GM12878 (cell line): ENCODE data around the gene ZNF428. TPM values are rescaled to one million over a fixed set of nuclear protein-coding genes. Genes with fewer than 3 reads are reported as not detected.

ENCODE experiments used
- ATAC-seq: fragments of 200-7000 bp; cut with Tn5 transposase; 3 replicates; pipeline ENCODE4 v1.9.1; 2020; ENCODE audit warnings: mild to moderate bottlenecking, moderate library complexity
- BruUV-seq: library from RNA; stranded (reverse); fragments of 400-500 nt; replicated peaks from 2 replicates; lab custom pipeline; 2021; lab: Mats Ljungman, UMichigan
- CTCF ChIA-PET: fragments of 300-600 bp; sonication (Branson Sonifier 250); formaldehyde crosslinking; extraction: SDS; loops from one replicate; lab custom pipeline; 2021; ENCODE audit warnings: inconsistent platforms; lab: Yijun Ruan, JAX
- POLR2A ChIA-PET: fragments of 350-600 bp; formaldehyde crosslinking; extraction: SDS; loops from one replicate; lab custom pipeline; 2021; ENCODE audit warnings: inconsistent platforms; lab: Charles Lee
- RAD21 ChIA-PET: fragments of 300-600 bp; sonication (Branson Sonifier 250); formaldehyde crosslinking; loops from one replicate; lab custom pipeline; 2023; ENCODE audit warnings: antibody characterized with exemption; ENCODE audit not compliant: unreplicated experiment; lab: Charles Lee
- SMC1A ChIA-PET: fragments of 300-600 bp; sonication (Branson Sonifier 250); formaldehyde crosslinking; loops from one replicate; lab custom pipeline; 2023; ENCODE audit not compliant: unreplicated experiment, uncharacterized antibody; lab: Charles Lee
- DNase-seq: peaks from one replicate; pipeline ENCODE4 v3.0.0-alpha.2; 2011; ENCODE audit warnings: low read depth, low spot score
- FAIRE-seq: peaks from 3 replicates; lab custom pipeline; 2011; peaks lifted over from hg19 to GRCh38; lab: Jason Lieb, UNC
- H2AFZ ChIP-seq: 2 replicates; pipeline ENCODE4 v1.6.0; 2011; ENCODE audit warnings: low read depth, low read length, control low read depth; ENCODE audit not compliant: control insufficient read depth
- H3K27ac ChIP-seq: 2 replicates; pipeline ENCODE4 v1.5.1; 2011; ENCODE audit warnings: control low read depth; ENCODE audit not compliant: control insufficient read depth, insufficient read depth
- H3K27me3 ChIP-seq, 2 experiments: replicated peaks in 1 of 2; 2 replicates each; pipeline versions ENCODE4 v1.6.0 to v1.6.1; 2011; ENCODE audit warnings: low read length in 1 of 2; ENCODE audit not compliant: control insufficient read depth in 2 of 2, insufficient read depth in 2 of 2
- H3K36me3 ChIP-seq, 2 experiments: 2 replicates each; pipeline ENCODE4 v1.5.1; 2011; ENCODE audit warnings: low read length in 1 of 2; ENCODE audit not compliant: control insufficient read depth in 2 of 2, insufficient read depth in 2 of 2
- H3K4me1 ChIP-seq: 2 replicates; pipeline ENCODE4 v1.6.1; 2011; ENCODE audit warnings: mild to moderate bottlenecking, low read length, moderate library complexity, mixed read lengths; ENCODE audit not compliant: control insufficient read depth, insufficient read depth
- H3K4me2 ChIP-seq: 2 replicates; pipeline ENCODE4 v1.6.0; 2011; ENCODE audit warnings: control low read depth; ENCODE audit not compliant: control insufficient read depth, insufficient read depth
- H3K4me3 ChIP-seq: fragments of 200-600 bp; sonication (generic); 2 replicates; pipeline ENCODE4 v1.5.1; 2016
- H3K79me2 ChIP-seq: 2 replicates; pipeline ENCODE4 v1.6.0; 2011; ENCODE audit warnings: low read length; ENCODE audit not compliant: control insufficient read depth, insufficient read depth
- H3K9ac ChIP-seq: 2 replicates; pipeline ENCODE4 v1.8.0; 2011; ENCODE audit warnings: low read length, control low read depth, mixed read lengths; ENCODE audit not compliant: control insufficient read depth, insufficient read depth
- H3K9me3 ChIP-seq: replicated peaks from 3 replicates; pipeline ENCODE4 v1.5.1; 2011; ENCODE audit warnings: mild to moderate bottlenecking, low read length; ENCODE audit not compliant: control insufficient read depth, insufficient read depth
- H4K20me1 ChIP-seq: 2 replicates; pipeline ENCODE4 v1.6.0; 2011; ENCODE audit not compliant: control insufficient read depth, insufficient read depth
- ASH2L ChIP-seq: fragments of 300-600, 200-600 bp; sonication (generic); IDR thresholded peaks from 2 replicates; pipeline ENCODE4 v1.6.1; 2017; ENCODE audit warnings: low read depth, mild to moderate bottlenecking, borderline replicate concordance
- BMI1 ChIP-seq: fragments of 450-650 bp; IDR thresholded peaks from 2 replicates; pipeline ENCODE4 v1.6.1; 2016; ENCODE audit warnings: mild to moderate bottlenecking, moderate library complexity, borderline replicate concordance
- GATAD2B ChIP-seq: fragments of 450-650 bp; conservative IDR thresholded peaks from 2 replicates; pipeline ENCODE4 v1.6.1; 2017; ENCODE audit warnings: low read depth, mild to moderate bottlenecking, moderate library complexity
- MTA2 ChIP-seq: fragments of 450-650 bp; IDR thresholded peaks from 2 replicates; pipeline ENCODE4 v1.6.1; 2016; ENCODE audit warnings: low read depth, mild to moderate bottlenecking, moderate library complexity
- MYB ChIP-seq: fragments of 150-350 bp; IDR thresholded peaks from 2 replicates; pipeline ENCODE4 v1.6.1; 2014; ENCODE audit warnings: mild to moderate bottlenecking, low read depth, low read length, borderline replicate concordance
- PAX5 ChIP-seq: IDR thresholded peaks from 2 replicates; pipeline ENCODE4 v1.6.1; 2011; ENCODE audit warnings: low read depth, low read length, borderline replicate concordance
- SP1 ChIP-seq: IDR thresholded peaks from one replicate; pipeline ENCODE4 v1.6.1; 2011; ENCODE audit warnings: low read depth, low read length
- WRNIP1 ChIP-seq: IDR thresholded peaks from 2 replicates; pipeline ENCODE4 v1.6.1; 2011; ENCODE audit warnings: low read depth, low read length, improper control_type of control experiment, borderline replicate concordance
- YBX1 ChIP-seq: fragments of 450-650 bp; IDR thresholded peaks from 2 replicates; pipeline ENCODE4 v1.6.1; 2016; ENCODE audit warnings: antibody characterized with exemption
- WGBS: methylation state at CpG from one replicate; pipeline ENCODE4 v1.1.6; 2016; ENCODE audit warnings: low lambda C conversion rate; ENCODE audit not compliant: insufficient replicate concordance, insufficient coverage; ENCODE audit errors: missing lambda C conversion rate; 5-methylcytosine and 5-hydroxymethylcytosine counted together
- in situ Hi-C: fragments of 300-500 bp; cut with MboI; formaldehyde crosslinking; loops from 9 replicates; pipeline ENCODE4 v1.14.3; 2018; ENCODE audit warnings: mixed read lengths
- intact Hi-C: fragments of 100-400 bp; cut with micrococcal nuclease; formaldehyde crosslinking; loops from one replicate; pipeline ENCODE4 v1.14.2; 2022; ENCODE audit not compliant: unreplicated experiment
- polyA plus RNA-seq, 11 experiments: library from polyadenylated mRNA; depleted of rRNA in 4 of 11; unstranded in 6 of 11; stranded (reverse) in 5 of 11; fragments of >200 nt; fragmentation: Nextera tagmentation in 4 of 11; fragmentation: Illumina TruSeq in 1 of 11; extraction: Ambion mirVana in 4 of 11; extraction: Trizol in 1 of 11; gene quantifications; 1 replicate in 1 of 11; 2 replicates in 10 of 11; pipeline versions ENCODE4 v1.2.1 to v1.2.3, GENCODE V29; 2011 to 2016; ENCODE audit warnings: inconsistent platforms in 2 of 11, missing spikeins in 2 of 11, low read depth in 1 of 11
- total RNA-seq, 4 experiments: library from RNA; depleted of rRNA in 3 of 4; stranded (reverse); fragments of >200 nt in 3 of 4; fragmentation: Illumina TruSeq in 1 of 4; extraction: Trizol in 1 of 4; gene quantifications; 2 replicates each; pipeline versions ENCODE4 v1.2.1 to v1.2.3, GENCODE V29; 2013 to 2021
- TF ChIP-seq, protein P1 (sequence below): IDR thresholded peaks from 2 replicates; pipeline ENCODE4 v1.6.1; 2012; ENCODE audit warnings: low read depth, low read length, improper control_type of control experiment

Gene ZNF428
- total and polyA plus RNA-seq, 10 of the 15 experiments (the other 5 are each of a cell fraction or from before 2014, with no cell fraction given) = 0.27 to 57.8 (median 20.4) TPM

DNA sequence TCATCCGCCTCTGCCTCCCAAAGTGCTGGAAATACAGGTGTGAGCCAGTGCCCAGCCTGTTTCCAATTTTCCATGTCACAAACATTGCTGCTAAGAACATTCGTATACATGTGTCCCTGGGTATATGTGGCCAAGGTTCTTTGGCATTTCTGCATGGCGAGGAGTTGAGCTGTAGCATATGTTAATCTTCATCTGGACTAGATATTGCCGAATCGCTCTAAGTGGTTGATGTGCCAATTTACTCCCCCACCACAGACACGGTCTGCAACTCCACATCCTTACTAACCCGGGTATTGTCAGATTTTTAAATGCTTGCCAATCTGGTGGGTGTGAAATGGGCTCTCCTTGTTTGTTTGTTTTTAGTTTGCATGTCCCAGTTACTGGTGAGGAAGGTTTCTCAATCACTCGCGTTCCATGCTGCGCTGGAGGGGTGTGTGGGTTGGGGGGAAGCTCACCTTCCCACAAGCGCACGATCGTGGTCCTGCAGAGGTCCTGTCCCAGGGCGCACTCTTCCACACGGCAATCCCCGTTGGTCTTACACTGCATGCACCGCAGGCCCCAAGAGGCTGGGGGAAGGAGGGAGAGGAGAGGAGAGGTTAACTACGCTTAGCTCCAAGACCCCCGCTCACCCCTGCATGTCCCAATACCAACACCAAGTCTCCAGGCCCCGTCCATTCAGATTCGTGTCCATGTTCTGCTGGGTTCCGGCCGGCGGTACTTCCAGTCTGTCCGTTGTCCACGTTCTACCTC is 47.9 kb upstream of the ZNF428 start:
- no peak overlapping the region for H3K27ac ChIP-seq
- intact Hi-C loops = loop anchor here (5.0 kb wide), 1 partner anchor 80 kb away; no protein-coding TSS in a partner anchor
- SMC1A ChIA-PET = interaction anchor here (1.7 to 3.3 kb wide), 2 partner anchors 78 to 111 kb away, joined by 17 to 43 read pairs; partner anchors contain the start of gene KCNN4
- H3K36me3 ChIP-seq = no peaks in the 10 kb centered on the region
- no peak overlapping the region for H2AFZ ChIP-seq
- no peaks in the 10 kb centered on the region for H3K27me3 ChIP-seq
- no peaks in the 10 kb centered on the region for H4K20me1 ChIP-seq
- no peak for DNase-seq
- H3K79me2 ChIP-seq = no peaks in the 10 kb centered on the region
- POLR2A ChIA-PET = interaction anchor here (1.4 kb wide), 1 partner anchor 98 kb away, joined by 8 read pairs; no protein-coding TSS in a partner anchor
- TF ChIP-seq SP1 (no peak), YBX1 (no peak), WRNIP1 (no peak), BMI1 (no peak), GATAD2B (no peak), MTA2 (no peak), MYB (no peak), ASH2L (no peak), PAX5 (no peak)
- TF ChIP-seq, protein P1, sequence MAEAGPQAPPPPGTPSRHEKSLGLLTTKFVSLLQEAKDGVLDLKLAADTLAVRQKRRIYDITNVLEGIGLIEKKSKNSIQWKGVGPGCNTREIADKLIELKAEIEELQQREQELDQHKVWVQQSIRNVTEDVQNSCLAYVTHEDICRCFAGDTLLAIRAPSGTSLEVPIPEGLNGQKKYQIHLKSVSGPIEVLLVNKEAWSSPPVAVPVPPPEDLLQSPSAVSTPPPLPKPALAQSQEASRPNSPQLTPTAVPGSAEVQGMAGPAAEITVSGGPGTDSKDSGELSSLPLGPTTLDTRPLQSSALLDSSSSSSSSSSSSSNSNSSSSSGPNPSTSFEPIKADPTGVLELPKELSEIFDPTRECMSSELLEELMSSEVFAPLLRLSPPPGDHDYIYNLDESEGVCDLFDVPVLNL = no peak
- no peaks in the 10 kb centered on the region for H3K9me3 ChIP-seq
- peak overlapping the region; percentile 85 for H3K4me2 ChIP-seq
- BruUV-seq = no TSS peak
- RAD21 ChIA-PET = interaction anchor here (1.0 to 2.9 kb wide), 7 partner anchors 8 to 204 kb away, joined by 4 to 86 read pairs (median 29); partner anchors contain the start of gene KCNN4
- peaks cover 14% of the 10 kb centered on the region for H3K4me1 ChIP-seq
- ATAC-seq = no peak
- H3K4me3 ChIP-seq = peak overlapping the region; percentile 59; the same call in 1 of the 2 replicates
- in situ Hi-C loops = no loop called here
- CTCF ChIA-PET = interaction anchor here (0.6 to 2.8 kb wide), 5 partner anchors 65 to 119 kb away, joined by 3 to 45 read pairs (median 4); partner anchors contain the start of genes IRGQ and ZNF576
- H3K9ac ChIP-seq = no peak overlapping the region
- FAIRE-seq = no peak
- WGBS = 91% methylated on average over 26 of the region's 26 CpGs
